Measurements from ENCODE around the gene RAB17.

The RAB17 gene

DNA sequence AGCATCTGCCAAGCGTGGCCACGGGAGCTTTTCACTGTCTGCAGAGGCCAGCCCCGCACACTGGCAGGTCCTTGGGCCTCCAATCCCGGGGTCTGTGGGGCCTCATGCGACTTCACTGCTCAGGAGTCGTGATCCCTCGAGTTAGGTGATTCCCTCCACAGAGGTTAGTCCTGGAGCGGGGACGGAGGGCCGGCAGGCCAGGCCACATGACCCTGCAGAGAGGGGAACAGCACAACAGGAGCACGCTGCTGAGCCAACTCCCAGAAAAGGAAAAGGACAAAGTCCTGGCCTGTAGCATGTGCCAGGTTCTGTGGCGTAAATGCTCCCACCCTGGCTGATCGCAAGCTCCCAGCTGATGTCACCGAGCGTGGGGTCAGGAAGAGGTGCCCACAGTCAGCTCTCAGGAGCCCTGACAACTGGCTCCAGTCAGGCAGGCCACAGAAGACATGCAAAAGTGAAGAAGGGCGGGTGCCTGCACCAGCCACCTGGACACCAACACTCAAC, 39.4 kb downstream of the RAB17 start:
- no peak for TF ChIP-seq CTCF (IDR thresholded peaks at IDR 0.05; ENCODE audit: low read depth, low read length)
- DNase-seq (ENCODE audit: extremely low read depth, low read depth) = no peak

DNA sequence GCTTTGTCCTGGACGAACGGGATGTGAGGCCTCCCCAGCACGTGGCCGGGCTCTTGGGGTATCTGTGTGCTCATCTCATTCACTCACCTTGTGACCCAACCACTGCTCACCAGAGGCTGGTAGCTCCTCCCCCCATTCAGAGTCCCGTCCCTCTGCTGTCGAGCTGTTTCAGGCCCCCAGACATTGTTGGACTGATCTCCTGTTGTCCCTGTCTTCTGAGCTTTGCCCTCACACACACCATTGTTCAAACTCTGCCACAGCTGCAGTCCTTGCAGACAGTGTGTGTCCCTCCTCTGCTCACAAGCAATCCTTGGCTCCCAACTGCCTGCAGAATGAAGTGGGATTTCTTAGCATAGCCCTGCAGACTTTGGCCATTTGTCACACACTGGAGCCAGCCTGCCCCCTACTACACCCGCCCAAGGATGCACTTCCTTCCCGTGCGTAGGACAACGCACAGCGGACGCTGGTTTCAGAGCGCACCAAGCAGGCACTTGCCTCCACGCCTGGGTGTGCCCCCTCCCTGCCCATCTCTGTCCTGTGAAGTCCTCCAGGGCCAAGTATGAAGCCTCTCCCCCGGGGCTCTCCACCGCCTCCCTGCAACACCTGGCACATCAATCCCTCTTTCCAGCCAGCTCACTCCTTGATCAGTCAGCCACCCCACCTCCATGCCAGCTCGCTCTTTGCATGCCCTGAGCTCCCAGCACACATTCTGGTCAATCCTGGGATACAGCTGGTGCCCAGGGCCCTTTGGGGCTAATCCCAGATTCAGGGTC, 40.7 kb downstream of the RAB17 start:
- no peak for TF ChIP-seq CTCF (IDR thresholded peaks at IDR 0.05; ENCODE audit: low read depth, low read length)
- DNase-seq (ENCODE audit: extremely low read depth, low read depth) = no peak

DNA sequence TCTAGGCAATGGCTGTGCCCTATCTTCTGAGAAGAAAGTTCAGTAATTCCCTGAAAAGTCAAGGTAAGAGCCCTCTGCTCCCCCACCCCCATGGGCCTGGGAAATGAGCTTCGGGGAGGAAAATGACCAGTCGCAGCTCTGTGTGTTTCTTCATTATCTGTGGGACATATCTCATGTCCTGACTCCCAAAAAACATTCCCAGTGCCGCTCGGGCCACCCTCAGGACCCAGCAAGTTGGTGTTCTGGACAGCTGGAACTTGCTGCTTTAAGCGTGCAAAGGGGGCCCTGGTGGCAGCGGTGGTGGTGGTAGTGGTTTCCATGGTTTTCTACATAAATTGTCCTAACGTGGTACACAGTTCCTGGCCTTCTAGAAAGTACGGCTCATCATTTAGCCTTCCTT, 41.3 kb downstream of the RAB17 start:
- no peak for TF ChIP-seq CTCF (IDR thresholded peaks at IDR 0.05; ENCODE audit: low read depth, low read length)
- DNase-seq (ENCODE audit: extremely low read depth, low read depth) = no peak

GRCh38 chr2:237547841-237548416, 42.6 kb downstream of the RAB17 start:
- TF ChIP-seq CTCF (IDR thresholded peaks at IDR 0.05; ENCODE audit: low read depth, low read length) = no peak
- DNase-seq (ENCODE audit: extremely low read depth, low read depth) = no peak

DNA sequence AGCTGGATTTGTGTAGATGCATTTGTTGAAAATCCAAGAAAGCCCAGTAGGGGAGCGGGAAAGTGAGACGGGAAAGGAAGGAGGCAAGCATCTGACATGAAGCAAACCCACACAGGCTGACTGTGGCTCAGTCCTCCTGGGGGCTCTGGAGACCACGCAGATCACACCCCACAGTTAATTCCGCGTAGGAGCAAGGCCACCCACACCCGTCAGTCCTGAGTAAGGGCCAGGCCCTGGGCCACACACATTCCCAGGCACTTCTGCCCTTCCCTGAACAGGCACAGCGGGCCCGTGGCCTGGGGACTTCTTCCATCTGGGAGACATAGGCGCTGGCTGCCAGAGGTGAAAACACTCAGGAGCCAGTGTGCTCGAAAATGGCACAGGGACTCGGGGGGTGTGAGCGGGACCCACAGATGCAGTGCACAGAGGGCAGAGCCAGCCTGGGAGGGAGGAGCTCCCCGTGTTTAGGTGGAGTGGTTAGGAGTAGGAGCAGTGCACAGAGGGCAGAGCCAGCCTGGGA, 43.6 kb downstream of the RAB17 start:
- TF ChIP-seq CTCF (IDR thresholded peaks at IDR 0.05; ENCODE audit: low read depth, low read length) = no peak
- DNase-seq (ENCODE audit: extremely low read depth, low read depth) = no peak

GRCh38 chr2:237546040-237546875, 44.3 kb downstream of the RAB17 start:
- DNase-seq (ENCODE audit: extremely low read depth, low read depth) = no peak
- TF ChIP-seq CTCF (IDR thresholded peaks at IDR 0.05; ENCODE audit: low read depth, low read length) = no peak

All from AG09319 (cell line).